ENCODE measurements around the gene TLX1. TPM values are rescaled to one million over a fixed set of nuclear protein-coding genes. Genes with fewer than 3 reads are reported as not detected.

TLX1 gene
- total and polyA plus RNA-seq, 9 of the 15 experiments (the other 6 are each of a cell fraction or from before 2014, with no cell fraction given), result 0.03 to 3.3 (median 0.19) TPM; not detected in 1

GRCh38 chr10:101111547-101111946, 19.6 kb upstream of the TLX1 start:
- intact Hi-C loops (cut with micrococcal nuclease) (no loop called here), in situ Hi-C loops (cut with MboI) (no loop called here)
- H4K20me1 ChIP-seq (replicated peaks; ENCODE audit: control insufficient read depth, insufficient read depth, low read length), result no peaks in the 10 kb centered on the region
- peaks cover 6 to 34% of the 10 kb centered on the region in 2 experiments; a peak in 3 of 5 replicates for H3K27me3 ChIP-seq (ENCODE audit: control insufficient read depth in 2 of 2, insufficient read depth in 2 of 2, low read length in 2 of 2)
- DNase-seq (ENCODE audit: extremely low read depth in 1 of 4, low spot score in 3 of 4), result no peak
- FAIRE-seq, result no peak
- no peak for TF ChIP-seq USF2 (CRISPR knock-in tag; IDR thresholded peaks at IDR 0.05)
- no peak for TF ChIP-seq CC2D1A (IDR thresholded peaks at IDR 0.05)
- no peak for TF ChIP-seq HDAC8 (tag; IDR thresholded peaks at IDR 0.05)
- TF ChIP-seq NKRF (IDR thresholded peaks at IDR 0.05; ENCODE audit: borderline replicate concordance), result no peak
- TF ChIP-seq ADNP (tag; IDR thresholded peaks at IDR 0.05), result no peak
- no peak for TF ChIP-seq FOXK1 (CRISPR knock-in tag; IDR thresholded peaks at IDR 0.05; ENCODE audit: borderline replicate concordance)
- TF ChIP-seq ZNF197 (CRISPR knock-in tag; IDR thresholded peaks at IDR 0.05; ENCODE audit: low read depth), result no peak
- no peaks in the 10 kb centered on the region; a peak in 1 of 5 replicates for H3K4me1 ChIP-seq (replicated peaks in 1 of 2; ENCODE audit: control insufficient read depth in 2 of 2, insufficient read depth in 2 of 2, low read length in 2 of 2)
- H3K4me3 ChIP-seq, result no peak overlapping the region
- 3% methylated on average over 5 of the region's 8 CpGs for WGBS (ENCODE audit: insufficient coverage, low coverage, missing lambda C conversion rate)
- no peaks in the 10 kb centered on the region for H3K36me3 ChIP-seq (ENCODE audit: control insufficient read depth, insufficient read depth, low read length)
- no TSS peak for BruUV-seq (replicated peaks)
- CTCF ChIA-PET (ENCODE audit: low intra/inter-chr PET ratio), result no interaction called here
- H2AFZ ChIP-seq (ENCODE audit: low read depth, low read length), result no peak overlapping the region
- ATAC-seq, result no peak
- no peak overlapping the region for H3K4me2 ChIP-seq (ENCODE audit: insufficient read depth, low read length)
- POLR2A ChIA-PET, result no interaction called here
- H3K9me3 ChIP-seq (replicated peaks; ENCODE audit: control insufficient read depth, insufficient read depth, low read depth, low read length), result no peaks in the 10 kb centered on the region
- H3K27ac ChIP-seq (ENCODE audit: extremely low read depth, low read depth, low read length), result no peak overlapping the region
- no peak overlapping the region for H3K9ac ChIP-seq (ENCODE audit: insufficient read depth in 1 of 2, low read depth in 2 of 2, low read length in 2 of 2)
- H3K9me1 ChIP-seq (ENCODE audit: control insufficient read depth, insufficient read depth, low read length), result no peaks in the 10 kb centered on the region
- no peaks in the 10 kb centered on the region for H3K79me2 ChIP-seq (ENCODE audit: control insufficient read depth, insufficient read depth, low read length)
